IPS-18c (cell line): ENCODE measurements around the gene RLN3.
"Not testable (repeated sequence)": the region's sequence is repeated elsewhere in the genome, so short reads cannot be mapped to it uniquely, and the experiment has no call there.

Experiments used
- H3K4me3 ChIP-seq: 2 replicates; pipeline ENCODE4 v1.7.0; 2013; ENCODE audit warnings: low read depth, mild to moderate bottlenecking, low read length, moderate library complexity; ENCODE audit not compliant: insufficient read depth
- H3K9me3 ChIP-seq: one replicate; pipeline ENCODE4 v1.6.1; 2013; ENCODE audit warnings: mild to moderate bottlenecking, low read length, moderate library complexity; ENCODE audit not compliant: control insufficient read depth, insufficient read depth

RLN3 gene

DNA sequence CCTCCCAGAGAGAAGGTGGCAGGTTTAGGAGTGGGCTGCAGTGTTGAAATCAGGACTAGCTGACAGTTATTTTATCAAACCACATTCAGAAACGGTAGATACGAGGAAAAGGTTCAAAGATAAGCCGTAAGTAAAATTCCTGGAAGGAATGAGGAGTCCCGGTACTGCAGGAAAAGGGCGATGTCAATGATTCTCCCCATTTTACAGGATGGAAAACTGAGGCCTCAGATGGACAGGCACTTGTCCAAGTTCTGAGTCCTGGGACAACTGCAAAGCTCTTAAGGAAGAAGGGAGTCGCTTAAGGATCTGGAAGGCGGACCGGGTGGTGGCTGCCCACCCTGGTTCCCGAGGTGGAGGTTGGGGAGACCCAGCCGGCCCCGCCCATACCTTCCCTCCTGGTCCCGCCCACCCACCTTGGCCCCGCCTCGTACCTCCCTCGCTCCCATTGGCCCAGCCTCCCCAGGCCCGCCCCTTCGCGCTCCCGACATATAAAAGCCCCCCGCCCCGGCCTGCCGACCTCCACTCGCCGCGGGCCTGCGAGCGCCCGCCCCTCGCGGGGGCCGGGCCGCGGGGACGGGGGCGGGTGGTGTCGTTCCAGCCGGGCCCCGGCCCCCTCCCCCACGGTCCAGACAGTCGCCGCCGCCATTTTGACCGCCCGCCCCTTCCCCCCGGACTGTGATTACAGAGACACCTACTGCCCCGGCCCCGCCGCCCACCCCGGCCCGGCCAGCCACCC, 22.4 kb upstream of the RLN3 start:
- Histone ChIP-seq H3K4me3 (peak overlapping the region; percentile 81), H3K9me3 (no peaks in the 10 kb centered on the region)

DNA sequence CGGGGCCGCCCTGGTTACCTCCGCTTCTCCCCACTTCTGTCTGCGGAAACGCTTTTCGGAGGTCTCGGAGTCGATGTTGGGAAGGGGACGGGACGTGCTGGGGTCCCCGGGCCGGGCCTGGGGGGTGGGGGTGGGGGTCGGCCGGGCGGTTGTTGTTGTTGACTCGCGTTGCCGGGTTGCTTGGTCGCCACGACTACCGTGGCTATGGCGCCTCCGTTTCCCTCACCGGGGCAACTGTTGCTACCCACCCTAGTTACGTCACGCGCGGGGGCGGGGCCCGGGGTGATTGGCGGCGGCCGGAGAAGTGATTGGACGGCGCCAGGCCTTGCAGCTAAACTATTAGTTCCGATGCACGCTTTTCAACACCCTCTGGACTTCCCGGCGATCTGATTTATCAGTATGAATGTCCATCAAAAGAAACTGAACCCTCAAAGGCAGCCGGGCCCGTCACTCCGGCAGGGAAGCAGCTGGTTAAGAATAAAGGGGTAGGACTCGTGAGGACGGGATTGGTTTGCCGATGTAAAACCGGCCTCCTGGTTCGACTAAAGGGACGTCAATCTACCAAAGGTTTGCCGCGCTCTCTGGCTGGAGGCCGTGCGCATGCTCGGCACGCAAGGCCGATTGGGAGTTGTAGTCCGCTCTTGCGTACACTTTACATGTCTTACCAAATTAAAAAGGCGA, 21.7 kb upstream of the RLN3 start, which contains the start of gene RFX1:
TSS of gene RFX1 (minus strand) at position 236 of the 681 bp plus-strand sequence. CDS start 12,477 bp downstream, outside the sequence.
- H3K9me3 ChIP-seq = no peaks in the 10 kb centered on the region
- peak within 1 kb of the TSS; percentile 81 for H3K4me3 ChIP-seq

DNA sequence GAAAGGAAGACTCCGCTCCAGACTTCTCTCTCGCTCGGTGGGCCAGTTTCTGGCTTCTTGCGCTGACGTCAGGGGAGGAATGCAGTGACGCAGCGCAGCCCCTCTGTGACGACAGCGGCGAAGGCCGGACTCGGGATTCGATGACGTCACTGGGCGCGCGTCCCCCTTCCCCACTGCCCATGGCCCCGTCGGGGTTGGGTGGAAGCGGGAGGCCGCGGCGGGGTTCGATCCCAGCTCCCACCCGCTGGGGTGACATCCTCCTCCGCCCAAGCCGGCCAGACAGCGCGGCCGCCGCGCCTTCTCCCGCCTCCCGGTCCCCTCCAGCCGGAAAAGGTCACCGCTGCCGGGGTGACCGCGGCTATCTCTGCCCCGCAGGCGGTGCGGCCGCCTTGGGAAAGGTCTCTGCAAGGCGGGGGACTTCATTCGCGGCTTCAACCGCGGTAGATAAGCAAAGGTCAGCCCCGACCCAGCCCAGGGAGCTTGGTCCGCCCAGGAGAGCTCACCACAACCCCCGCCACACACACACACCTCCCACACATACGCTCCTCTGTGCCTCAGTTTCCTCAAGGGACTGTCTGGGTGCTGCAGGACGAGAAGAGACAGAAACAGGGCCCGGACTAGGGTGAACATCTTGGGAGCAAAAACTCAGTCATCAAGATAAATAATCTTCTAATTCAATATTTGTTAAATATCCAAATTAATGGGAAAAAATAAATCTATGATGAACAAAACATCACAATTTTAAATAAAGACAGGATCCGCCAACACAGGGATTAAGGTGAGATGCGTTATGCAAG, 21.0 kb upstream of the RLN3 start:
- H3K4me3 ChIP-seq = peak overlapping the region; percentile 81
- H3K9me3 ChIP-seq = no peaks in the 10 kb centered on the region

DNA sequence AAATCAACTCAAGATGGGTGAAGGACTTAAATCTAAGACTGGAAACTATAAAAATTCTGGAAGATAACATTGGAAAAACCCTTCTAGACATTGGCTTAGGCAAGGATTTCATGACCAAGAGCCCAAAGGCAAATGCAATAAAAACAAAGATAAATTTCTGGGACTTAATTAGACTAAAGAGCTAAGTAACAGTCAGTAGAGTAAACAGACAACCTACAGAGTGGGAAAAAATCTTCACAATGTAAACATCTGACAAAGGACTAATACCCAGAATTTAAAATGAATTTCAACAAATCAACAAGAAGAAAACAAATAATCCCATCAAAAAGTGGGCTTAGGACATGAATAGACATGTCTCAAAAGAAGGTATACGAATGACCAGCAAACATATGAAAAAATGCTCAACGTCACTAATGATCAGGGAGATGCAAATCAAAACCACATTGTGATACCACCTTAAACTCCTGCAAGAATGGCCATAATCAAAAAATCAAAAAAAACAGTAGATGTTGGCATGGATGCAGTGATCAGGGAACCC, 15.5 kb upstream of the RLN3 start:
- Histone ChIP-seq H3K4me3 (no peak overlapping the region), H3K9me3 (no peaks in the 10 kb centered on the region)

DNA sequence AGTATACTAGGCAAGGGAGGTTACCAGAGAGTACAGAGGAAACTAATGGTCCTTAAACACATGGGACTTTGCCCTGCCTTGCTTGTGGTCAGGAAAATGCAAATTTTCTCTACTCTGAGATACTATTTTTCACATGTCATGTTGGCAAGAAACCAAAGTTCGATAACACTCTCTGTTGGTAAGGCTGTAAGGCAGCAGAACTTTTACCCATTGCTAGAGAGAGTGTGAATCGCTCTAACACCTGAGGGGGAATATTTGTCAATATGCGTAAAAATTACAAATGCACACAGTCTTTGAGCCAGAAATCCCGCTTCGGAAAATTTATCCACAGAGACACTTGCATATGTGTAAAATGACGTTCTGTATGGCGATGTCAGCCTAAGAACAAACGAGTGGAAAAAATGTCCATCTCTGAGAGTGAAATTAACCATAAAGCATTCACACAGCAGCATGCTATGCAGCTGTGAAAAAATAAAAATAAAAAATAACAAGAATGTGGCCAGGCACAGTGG, 12.4 kb upstream of the RLN3 start:
- Histone ChIP-seq H3K4me3 (no peak overlapping the region), H3K9me3 (no peaks in the 10 kb centered on the region)

DNA sequence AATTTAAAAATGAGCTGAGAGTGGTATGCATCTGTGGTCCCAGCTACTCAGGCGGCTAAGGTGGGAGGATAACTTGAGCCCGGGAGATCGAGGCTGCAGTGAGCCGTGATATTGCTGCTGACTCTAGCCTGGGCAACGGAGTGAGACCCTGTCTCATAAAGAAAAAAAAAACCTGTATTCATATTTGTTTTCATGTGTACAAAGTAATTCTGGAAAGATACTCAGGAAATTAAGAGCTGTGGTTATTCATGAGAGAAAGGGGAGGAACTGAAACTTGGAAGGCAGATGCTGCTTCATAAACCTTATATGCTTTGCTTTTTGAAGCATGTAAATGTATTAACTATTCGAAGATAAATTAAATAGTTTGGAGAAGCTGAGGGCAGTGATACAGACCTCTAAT, 8.8 kb upstream of the RLN3 start:
- H3K9me3 ChIP-seq = no peaks in the 10 kb centered on the region
- no peak overlapping the region for H3K4me3 ChIP-seq

DNA sequence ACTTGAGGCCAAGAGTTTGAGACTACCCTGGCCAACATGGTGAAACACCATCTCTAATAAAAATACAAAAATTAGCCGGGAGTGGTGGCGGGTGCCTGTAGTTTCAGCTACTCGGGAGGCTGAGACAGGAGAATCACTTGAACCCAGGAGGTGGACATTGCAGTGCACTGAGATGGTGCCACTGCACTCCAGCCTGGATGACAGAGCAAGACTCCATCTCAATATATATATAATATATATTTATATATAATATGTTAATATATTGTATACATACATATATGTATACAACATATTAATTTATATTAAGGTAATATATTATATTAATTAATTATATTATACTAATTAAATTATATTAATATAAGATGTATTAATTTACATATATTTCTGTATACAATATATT, 8.2 kb upstream of the RLN3 start:
- not testable (repeated sequence) for H3K9me3 ChIP-seq

DNA sequence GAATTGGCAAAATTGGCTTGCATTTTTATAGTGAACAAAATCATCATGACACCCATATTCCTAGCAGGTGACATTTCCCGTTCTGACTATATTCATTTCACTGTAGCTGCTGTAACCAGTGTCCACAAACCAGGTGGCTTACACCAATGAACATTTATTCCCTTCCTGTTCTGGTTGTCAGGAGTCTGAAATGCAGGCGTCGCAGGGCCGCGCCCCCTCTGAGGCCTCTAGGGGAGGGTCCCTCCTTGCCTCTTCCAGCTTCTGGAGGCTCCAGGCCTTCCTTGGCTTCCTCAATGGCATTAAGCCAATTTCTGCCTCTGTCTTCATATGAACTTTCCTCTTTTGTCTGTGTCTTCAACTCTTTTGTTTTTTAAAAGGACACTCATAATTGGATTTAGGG, 6.5 kb upstream of the RLN3 start:
- Histone ChIP-seq H3K4me3 (no peak overlapping the region), H3K9me3 (no peaks in the 10 kb centered on the region)

More for the DNA sequence above, 8.2 kb upstream of the RLN3 start:
- H3K4me3 ChIP-seq = not testable (repeated sequence)

DNA sequence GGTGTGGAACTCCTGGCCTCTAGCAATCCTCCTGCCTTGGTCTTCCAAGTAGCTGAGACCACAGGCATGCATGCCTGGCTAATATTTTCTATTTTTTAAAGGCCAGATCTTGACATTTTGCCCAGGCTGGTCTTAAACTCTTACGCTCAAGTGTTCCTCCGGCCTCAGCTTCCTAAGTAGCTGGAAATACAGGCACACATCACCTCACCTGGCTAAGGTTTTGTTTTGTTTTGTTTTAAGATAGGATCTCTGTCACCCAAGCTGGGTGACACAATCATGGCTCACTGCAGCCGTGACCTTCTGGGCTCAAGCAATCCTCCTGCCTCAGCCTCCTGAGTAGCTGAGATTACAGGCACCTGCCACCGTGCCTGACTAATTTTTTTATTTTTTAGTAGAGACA, 5.5 kb upstream of the RLN3 start:
- no peak overlapping the region for H3K4me3 ChIP-seq
- H3K9me3 ChIP-seq = no peaks in the 10 kb centered on the region

DNA sequence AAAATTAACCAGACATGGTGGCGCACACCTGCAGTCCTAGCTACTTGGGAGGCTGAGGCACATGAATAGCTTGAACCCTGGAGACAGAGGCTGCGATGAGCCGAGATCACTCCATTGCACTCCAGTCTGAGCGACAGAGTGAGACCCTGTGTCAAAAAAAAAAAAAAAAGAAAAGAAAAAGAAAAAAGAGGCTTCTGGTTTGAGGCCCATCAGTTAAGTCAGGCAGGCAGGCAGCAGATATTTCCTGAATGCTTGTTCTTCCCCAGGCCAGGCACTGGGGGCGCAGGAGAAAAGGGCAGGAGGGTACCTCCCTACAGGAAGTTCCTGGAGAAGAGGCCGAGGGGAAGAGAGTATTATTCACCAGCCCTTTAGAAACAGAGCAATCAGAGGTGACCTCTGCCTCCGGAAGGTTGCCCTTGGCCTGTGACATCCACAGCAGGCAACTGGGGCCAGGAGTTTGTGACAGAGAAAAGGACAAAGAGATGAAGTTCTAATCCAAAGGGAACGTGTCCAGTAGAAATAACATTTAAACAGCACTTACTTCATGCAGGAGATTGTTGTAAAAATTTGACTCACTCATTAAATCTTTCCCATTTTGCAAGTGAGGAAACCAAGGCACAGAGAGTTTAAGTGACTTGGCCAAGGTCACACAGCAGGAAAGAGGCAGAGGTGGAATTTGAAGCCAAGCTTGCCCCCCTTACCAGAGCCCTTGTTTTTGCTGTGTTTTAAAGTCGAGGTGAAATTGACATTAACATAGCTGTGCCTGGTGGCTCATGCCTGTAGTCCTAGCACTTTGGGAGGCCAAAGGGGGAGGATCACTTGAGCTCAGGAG, 4.3 kb upstream of the RLN3 start:
- Histone ChIP-seq H3K4me3 (no peak overlapping the region), H3K9me3 (no peaks in the 10 kb centered on the region)

DNA sequence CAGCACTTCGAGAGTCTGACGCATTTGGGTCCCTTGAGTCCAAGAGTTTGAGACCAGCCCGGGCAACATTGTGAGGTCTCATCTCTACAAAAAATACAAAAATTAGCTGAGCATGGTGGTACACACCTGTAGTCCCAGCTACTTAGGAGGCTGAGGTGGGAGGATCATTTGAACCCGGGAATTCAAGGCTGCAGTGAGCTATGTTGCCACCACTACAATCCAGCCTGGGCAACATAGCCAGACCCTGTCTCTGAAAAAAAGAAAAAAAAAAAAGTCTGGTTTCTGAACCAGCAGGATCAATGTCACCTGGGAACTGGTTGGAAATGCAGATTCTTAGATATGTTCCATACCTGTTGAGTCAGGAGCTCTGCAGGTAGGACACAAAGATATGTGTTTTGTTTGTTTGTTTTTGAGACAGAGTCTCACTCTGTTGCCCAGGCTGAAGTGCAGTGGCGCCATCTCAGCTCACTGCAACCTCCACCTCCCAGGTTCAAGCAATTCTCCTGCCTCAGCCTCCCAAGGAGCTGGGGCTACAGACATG, 1.2 kb upstream of the RLN3 start:
- H3K9me3 ChIP-seq, H3K4me3 ChIP-seq: not testable (repeated sequence)

DNA sequence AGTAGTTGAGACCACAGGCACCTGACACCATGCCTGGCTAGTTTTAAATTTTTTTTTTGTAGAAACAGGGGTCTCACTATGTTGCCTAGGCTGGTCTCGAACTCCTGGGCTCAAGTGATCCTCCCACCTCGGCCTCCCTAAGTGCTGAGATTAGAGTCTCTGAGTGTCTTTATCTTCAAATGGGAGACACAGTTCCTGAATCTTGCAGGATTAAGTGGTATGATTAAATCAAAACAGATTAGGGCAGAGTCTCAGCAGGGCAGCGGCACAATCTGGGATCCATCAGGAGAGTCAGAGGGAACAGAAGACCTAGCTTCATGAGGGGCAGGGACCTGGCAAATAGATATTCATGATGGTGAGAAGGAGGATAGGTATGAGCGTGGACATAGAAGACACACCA, 953 bp downstream of the RLN3 start:
- H3K9me3 ChIP-seq = peaks cover 4% of the 10 kb centered on the region
- H3K4me3 ChIP-seq = no peak overlapping the region

DNA sequence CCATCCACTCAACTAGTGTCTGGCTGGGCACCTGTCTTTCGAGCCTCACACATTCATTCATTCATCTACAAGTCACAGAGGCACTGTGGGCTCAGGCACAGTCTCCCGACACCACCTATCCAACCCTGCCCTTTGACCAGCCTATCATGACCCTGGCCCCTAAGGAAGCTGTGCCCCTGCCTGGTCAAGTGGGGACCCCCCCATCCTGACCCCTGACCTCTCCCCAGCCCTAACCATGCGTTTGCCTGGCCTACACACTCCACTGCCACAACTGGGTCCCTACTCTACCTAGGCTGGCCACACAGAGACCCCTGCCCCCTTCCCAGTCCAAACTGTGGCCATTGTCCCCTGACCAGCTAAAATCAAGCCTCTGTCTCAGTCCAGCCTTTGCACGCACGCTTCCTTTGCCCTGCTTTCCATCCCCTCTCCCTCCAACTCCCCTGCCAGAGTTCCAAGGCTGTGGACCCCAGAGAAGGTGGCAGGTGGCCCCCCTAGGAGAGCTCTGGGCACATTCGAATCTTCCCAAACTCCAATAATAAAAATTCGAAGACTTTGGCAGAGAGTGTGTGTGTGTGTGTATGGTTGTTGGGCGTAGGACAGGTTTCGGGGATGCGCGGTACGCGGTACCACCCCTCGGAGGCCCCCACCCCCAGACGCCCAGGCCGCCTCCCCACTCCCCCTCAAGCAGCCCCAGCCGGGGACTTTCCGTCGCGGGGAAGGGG, 3.2 kb downstream of the RLN3 start:
- peak overlapping the region; percentile 94; the same call in 1 of the 2 replicates for H3K4me3 ChIP-seq
- peaks cover 4% of the 10 kb centered on the region for H3K9me3 ChIP-seq

DNA sequence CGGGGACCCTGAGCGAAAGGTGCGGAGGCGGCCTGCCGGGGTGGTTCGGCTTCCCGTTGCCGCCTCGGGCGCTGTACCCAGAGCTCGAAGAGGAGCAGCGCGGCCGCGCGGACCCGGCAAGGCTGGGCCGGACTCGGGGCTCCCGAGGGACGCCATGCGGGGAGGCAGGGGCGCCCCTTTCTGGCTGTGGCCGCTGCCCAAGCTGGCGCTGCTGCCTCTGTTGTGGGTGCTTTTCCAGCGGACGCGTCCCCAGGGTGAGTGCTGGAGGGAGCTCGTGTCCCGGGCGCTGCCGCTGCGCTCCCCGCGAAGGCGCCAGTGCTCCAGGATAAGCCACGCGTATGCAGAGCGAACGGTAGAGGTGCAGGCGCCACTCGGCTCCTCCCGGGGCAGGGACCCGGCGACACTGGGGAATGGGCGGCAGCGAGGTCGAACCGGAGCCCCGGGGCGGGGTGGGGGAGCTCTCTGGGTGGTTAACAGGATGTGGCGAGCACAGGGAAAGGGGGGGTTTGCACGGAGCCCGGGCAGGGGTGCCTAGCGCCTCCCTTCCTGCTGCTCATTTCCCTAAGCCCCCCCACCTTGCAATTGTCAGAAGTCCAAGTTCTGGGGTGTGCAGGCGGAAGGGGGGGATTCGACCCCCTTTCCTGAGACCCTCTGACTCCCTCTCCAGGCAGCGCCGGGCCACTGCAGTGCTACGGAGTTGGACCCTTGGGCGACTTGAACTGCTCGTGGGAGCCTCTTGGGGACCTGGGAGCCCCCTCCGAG, 4.0 kb downstream of the RLN3 start, which contains the start of gene IL27RA:
TSS of gene IL27RA (plus strand) at position 44 of the 762 bp plus-strand sequence. CDS start at position 155, 111 bp downstream.
- Histone ChIP-seq H3K4me3 (peak within 1 kb of the TSS; percentile 94), H3K9me3 (peaks cover 4% of the 10 kb centered on the region)

DNA sequence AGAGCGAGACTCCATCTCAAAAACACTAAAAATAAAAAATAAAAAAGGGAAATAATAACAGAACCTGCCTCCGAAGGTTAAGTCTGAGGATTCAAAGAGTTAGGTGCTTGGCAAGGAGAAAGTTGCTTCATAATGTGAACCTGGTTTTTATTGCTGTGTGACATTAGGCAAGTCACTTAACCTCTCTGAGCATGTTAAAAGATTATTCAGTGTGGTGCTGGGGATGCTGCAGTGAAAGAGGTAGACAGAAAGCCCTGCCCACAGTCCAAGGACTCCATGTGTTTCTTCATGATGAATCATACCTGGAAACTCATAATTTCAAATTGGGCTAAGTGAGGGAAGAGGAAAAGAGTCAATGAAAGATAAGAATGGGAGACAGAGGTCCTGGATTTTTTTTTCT, 6.0 kb downstream of the RLN3 start:
- peaks cover 3% of the 10 kb centered on the region for H3K9me3 ChIP-seq
- H3K4me3 ChIP-seq = no peak overlapping the region
